ENCODE measurements around the gene LHPP.
"Not testable (repeated sequence)": the region's sequence is repeated elsewhere in the genome, so short reads cannot be mapped to it uniquely, and the experiment has no call there.

LHPP gene

GRCh38 chr10:124598196-124598595 lies 136.6 kb downstream of the LHPP start:
- DNase-seq = no peak

- DNase-seq = no peak
These were observed 137.4 kb downstream of the LHPP start for GRCh38 chr10:124598773-124599587.

GRCh38 chr10:124599588-124600050 lies 138.0 kb downstream of the LHPP start:
- no peak for DNase-seq

GRCh38 chr10:124600051-124600880 lies 138.6 kb downstream of the LHPP start:
- DNase-seq = no peak

GRCh38 chr10:124601016-124601415 lies 139.4 kb downstream of the LHPP start:
- no peak for DNase-seq

GRCh38 chr10:124601431-124602120 lies 140.0 kb downstream of the LHPP start:
- no peak for DNase-seq

- DNase-seq = no peak
These were observed 140.5 kb downstream of the LHPP start for GRCh38 chr10:124602121-124602561.

GRCh38 chr10:124602646-124603365 lies 141.2 kb downstream of the LHPP start:
- DNase-seq = no peak

- DNase-seq = no peak
These were observed 142.0 kb downstream of the LHPP start for GRCh38 chr10:124603376-124604213.

- DNase-seq = no peak
These were observed 142.8 kb downstream of the LHPP start for GRCh38 chr10:124604214-124605000.

- DNase-seq = no peak
These were observed 143.4 kb downstream of the LHPP start for GRCh38 chr10:124605001-124605370.

- DNase-seq = no peak
These were observed 143.8 kb downstream of the LHPP start for GRCh38 chr10:124605481-124605855.

GRCh38 chr10:124605856-124606812 lies 144.5 kb downstream of the LHPP start:
- no peak for DNase-seq

GRCh38 chr10:124606822-124607221 lies 145.2 kb downstream of the LHPP start:
- DNase-seq = no peak

- DNase-seq = no peak
These were observed 146.1 kb downstream of the LHPP start for GRCh38 chr10:124607693-124608092.

- DNase-seq = no peak
These were observed 146.6 kb downstream of the LHPP start for GRCh38 chr10:124608093-124608721.

- no peak for DNase-seq
These were observed 148.1 kb downstream of the LHPP start for GRCh38 chr10:124609698-124610097.

GRCh38 chr10:124610186-124610585 lies 148.6 kb downstream of the LHPP start:
- DNase-seq = not testable (repeated sequence)

- not testable (repeated sequence) for DNase-seq
These were observed 149.2 kb downstream of the LHPP start for GRCh38 chr10:124610851-124611250.

All from activated T-cell treated with anti-CD3 and anti-CD28 coated beads for 4 hours (primary cell).